Heart left ventricle (tissue), 16 donors: ENCODE results near the gene MAGEA8. TPM values are rescaled to one million over a fixed set of nuclear protein-coding genes. Genes with fewer than 3 reads are reported as not detected.
"Not testable (repeated sequence)": the region's sequence is repeated elsewhere in the genome, so short reads cannot be mapped to it uniquely, and the experiment has no call there.

Source experiments
- ATAC-seq, 4 donors: fragments of 200-7000 bp; cut with Tn5 transposase; one replicate each; pipeline ENCODE4 v1.9.1; 2020 to 2022; ENCODE audit warnings: moderate library complexity in 4 of 4, mild to moderate bottlenecking in 3 of 4, moderate number of reproducible peaks in 1 of 4
- DNase-seq, 5 donors: peaks; one replicate each; pipeline ENCODE4 v3.0.0-alpha.2; 2020
- H3K27ac ChIP-seq, 12 donors: fragments of 200-600 bp; sonication (generic) in 4 of 12; one replicate each; pipeline versions ENCODE4 v1.5.0 to v1.8.0; 2016 to 2022; ENCODE audit warnings: mild to moderate bottlenecking in 2 of 12
- H3K27me3 ChIP-seq, 9 donors: fragments of 200-600 bp; sonication (generic) in 2 of 9; one replicate each; pipeline versions ENCODE4 v1.5.1 to v1.8.0; 2016 to 2022; ENCODE audit warnings: mild to moderate bottlenecking in 3 of 9
- H3K36me3 ChIP-seq, 9 donors: fragments of 200-600 bp; sonication (generic) in 2 of 9; one replicate each; pipeline versions ENCODE4 v1.5.0 to v1.8.0; 2018 to 2022; ENCODE audit warnings: mild to moderate bottlenecking in 2 of 9
- H3K4me1 ChIP-seq, 12 donors: fragments of 200-600 bp; sonication (generic) in 4 of 12; one replicate each; pipeline versions ENCODE4 v1.5.0 to v1.8.0; 2016 to 2022; ENCODE audit warnings: mild to moderate bottlenecking in 3 of 12
- H3K4me3 ChIP-seq, 12 donors: fragments of 200-600 bp; sonication (generic) in 4 of 12; one replicate each; pipeline versions ENCODE4 v1.5.0 to v1.8.0; 2017 to 2022; ENCODE audit warnings: mild to moderate bottlenecking in 9 of 12, moderate library complexity in 4 of 12
- H3K9me3 ChIP-seq, 12 donors: fragments of 200-600 bp; sonication (generic) in 4 of 12; one replicate each; pipeline versions ENCODE4 v1.5.0 to v1.8.0; 2016 to 2022; ENCODE audit warnings: mild to moderate bottlenecking in 1 of 12
- POLR2A ChIP-seq, 2 donors: fragments of 450-650 bp; IDR thresholded peaks; one replicate each; pipeline ENCODE4 v1.6.1; 2017; ENCODE audit warnings: antibody characterized with exemption in 2 of 2, mild to moderate bottlenecking in 2 of 2, moderate library complexity in 2 of 2
- WGBS, 4 donors: extraction: QIAGEN DNeasy Blood & Tissue Kit in 2 of 4; methylation state at CpG; one replicate each; pipeline versions ENCODE4 v1.1.5 to v1.1.7; 2013 to 2018; 5-methylcytosine and 5-hydroxymethylcytosine counted together
- intact Hi-C, 10 donors: fragments of 100-400 bp; cut with DNase I; formaldehyde crosslinking; loops; one replicate each; pipeline versions ENCODE4 v1.11.1 to v1.14.2; 2022
- long read RNA-seq, 3 donors: library from polyadenylated mRNA; unstranded; transcript quantifications; one replicate each; pipeline ENCODE4 v2.0.0, GENCODE V29; 2020 to 2021
- polyA plus RNA-seq, 2 donors: library from polyadenylated mRNA; stranded (reverse); fragments of 200-250 nt; gene quantifications; one replicate each; pipeline ENCODE4 v1.2.3, GENCODE V29; 2013
- total RNA-seq, 9 donors: library from RNA; depleted of rRNA in 2 of 9; stranded (reverse); fragments of >200 nt in 2 of 9; fragmentation: NEBNext Ultra II Directional in 3 of 9; extraction: Animal tissue kit (Norgen Biotek cat#: 25700) in 3 of 9; gene quantifications; one replicate each; pipeline versions ENCODE4 v1.1.0 to v1.2.4, GENCODE V29; 2016 to 2023
- TF ChIP-seq, protein P1 (sequence below), 12 donors: fragments of 200-600 bp; sonication (generic) in 4 of 12; IDR thresholded peaks; one replicate each; pipeline versions ENCODE4 v1.5.0 to v1.8.0; 2018 to 2022; ENCODE audit warnings: antibody characterized with exemption in 12 of 12, mild to moderate bottlenecking in 5 of 12
- donor health status: ischemic (EF 13 %, LVEDD 7.1; RV severe dilation, severe dysfunction).
- donor health status: healthy with polysubstance abuse.
- donor health status: DM: no; HTN: yes; CAD: no.
- donor health status: DM: no; HTN: no; CAD: no.
- donor health status: ischemic (EF 25% LVEDD 6.9; RV normal size, moderate dysfunction).
- donor health status: ischemic (EF 25% LVEDD 5.7; RV mildly dilated, moderate dysfunction).
- donor health status: healthy.
- donor health status: DM: yes; HTN: yes; CAD: no.
- donor health status: ischemic (EF 35%, LVEDD 5.7; RV mildly dilated, moderate dysfunction).
- donor health status: nonischemic (EF 11% LVEDD 7.7; RV severe dilation, severe dysfunction).
- donor health status: DM: yes; HTN: yes; CAD: no.
- donor health status: PGD.
- donor health status: ischemic (EF 29% LVEDD 5.4; RV normal size, mild dysfunction).
- donor health status: nonischemic (EF 23%, LVEDD 6.1; RV moderate dilation, normal function).

MAGEA8 gene
- total RNA-seq (not detected), polyA plus RNA-seq (not detected)
- long read RNA-seq, donor 1: 0 reads
- long read RNA-seq, donor 2: 0 reads
- long read RNA-seq, donor 3: 0 reads

DNA sequence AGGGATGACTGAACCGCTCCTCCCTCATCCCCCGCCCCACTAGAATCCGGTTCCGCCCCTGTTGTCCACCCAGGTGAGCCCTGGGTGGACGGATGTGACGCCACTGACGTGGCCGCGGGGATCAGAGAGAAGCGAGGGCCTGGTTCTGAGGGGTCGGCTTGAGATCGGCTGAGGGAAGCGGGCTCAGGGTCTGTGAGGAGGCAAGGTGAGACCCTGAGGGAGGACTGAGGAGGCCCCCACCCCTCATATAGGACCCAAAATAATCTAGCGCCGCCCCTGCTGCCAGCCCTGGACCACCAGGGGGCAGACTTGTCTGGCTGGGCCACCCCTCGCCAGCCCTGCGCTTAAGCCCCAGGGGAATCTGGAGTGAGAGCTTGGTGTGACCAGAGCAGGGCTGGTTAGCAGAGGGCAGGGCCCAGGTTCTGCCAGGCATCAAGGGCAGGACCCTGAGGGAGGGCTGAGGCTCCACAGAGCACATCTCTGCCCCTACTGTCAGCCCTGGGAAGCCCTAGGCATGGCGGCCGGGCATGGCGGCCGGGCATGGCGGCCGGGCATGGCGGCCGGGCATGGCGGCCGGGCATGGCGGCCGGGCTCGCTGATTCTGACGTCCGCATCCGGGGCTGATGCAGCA, at the start of gene MAGEA8:
Gene MAGEA8 (plus strand): TSS at position 103 of the 631 bp plus-strand sequence. CDS start 3,090 bp downstream, outside the sequence.
- no peak within 1 kb of the TSS for H3K27ac ChIP-seq
- no peak for TF ChIP-seq POLR2A (IDR thresholded peaks at IDR 0.05)
- TF ChIP-seq, protein P1, sequence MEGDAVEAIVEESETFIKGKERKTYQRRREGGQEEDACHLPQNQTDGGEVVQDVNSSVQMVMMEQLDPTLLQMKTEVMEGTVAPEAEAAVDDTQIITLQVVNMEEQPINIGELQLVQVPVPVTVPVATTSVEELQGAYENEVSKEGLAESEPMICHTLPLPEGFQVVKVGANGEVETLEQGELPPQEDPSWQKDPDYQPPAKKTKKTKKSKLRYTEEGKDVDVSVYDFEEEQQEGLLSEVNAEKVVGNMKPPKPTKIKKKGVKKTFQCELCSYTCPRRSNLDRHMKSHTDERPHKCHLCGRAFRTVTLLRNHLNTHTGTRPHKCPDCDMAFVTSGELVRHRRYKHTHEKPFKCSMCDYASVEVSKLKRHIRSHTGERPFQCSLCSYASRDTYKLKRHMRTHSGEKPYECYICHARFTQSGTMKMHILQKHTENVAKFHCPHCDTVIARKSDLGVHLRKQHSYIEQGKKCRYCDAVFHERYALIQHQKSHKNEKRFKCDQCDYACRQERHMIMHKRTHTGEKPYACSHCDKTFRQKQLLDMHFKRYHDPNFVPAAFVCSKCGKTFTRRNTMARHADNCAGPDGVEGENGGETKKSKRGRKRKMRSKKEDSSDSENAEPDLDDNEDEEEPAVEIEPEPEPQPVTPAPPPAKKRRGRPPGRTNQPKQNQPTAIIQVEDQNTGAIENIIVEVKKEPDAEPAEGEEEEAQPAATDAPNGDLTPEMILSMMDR (IDR thresholded peaks at IDR 0.05): peak in 1 of 12 donors; percentile 21
- H3K9me3 ChIP-seq: no peaks in the 10 kb centered on the region
- H3K27me3 ChIP-seq: no peaks in the 10 kb centered on the region
- H3K4me3 ChIP-seq: no peak within 1 kb of the TSS
- no peaks in the 10 kb centered on the region for H3K4me1 ChIP-seq
- 82 to 95% (median 92%) methylated on average over 14 to 33 of the region's 33 CpGs for WGBS, 4 donors
- ATAC-seq (no peak), DNase-seq (no peak)
- no peaks in the 10 kb centered on the region for H3K36me3 ChIP-seq
- intact Hi-C loops: no loop called here

DNA sequence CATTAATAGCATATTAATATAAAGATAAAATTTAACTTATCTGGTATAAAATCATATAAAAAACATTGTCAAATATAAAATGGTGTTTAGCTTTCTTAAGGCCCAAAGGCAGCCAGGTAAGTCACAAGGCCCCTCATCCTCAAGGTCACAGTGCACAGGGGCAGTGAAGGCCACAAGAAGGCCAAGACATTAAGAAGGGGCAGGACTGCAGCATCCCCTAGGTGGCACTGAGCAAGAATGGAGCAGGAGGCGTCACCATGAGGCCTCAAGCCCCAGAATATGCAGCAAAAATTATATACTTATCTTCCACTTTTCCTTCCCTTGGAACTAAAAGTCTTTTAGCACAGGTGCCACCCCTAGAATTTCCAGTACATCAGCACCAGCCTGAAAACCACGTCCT, 49.5 kb upstream of the MAGEA8 start:
- Histone ChIP-seq H3K9me3 (no peaks in the 10 kb centered on the region), H3K4me1 (peaks cover 0 to 6% (median 0%) of the 10 kb centered on the region in 12 donors), H3K4me3 (no peak overlapping the region), H3K36me3 (no peaks in the 10 kb centered on the region), H3K27ac (no peak overlapping the region), H3K27me3 (peaks cover 0 to 23% (median 0%) of the 10 kb centered on the region in 9 donors)
- DNase-seq: no peak
- WGBS, 4 donors: 45 to 92% (median 75%) methylated on average over 2 of the region's 2 CpGs
- no peak for ATAC-seq
- TF ChIP-seq POLR2A (IDR thresholded peaks at IDR 0.05): no peak
- TF ChIP-seq, protein P1 (IDR thresholded peaks at IDR 0.05): no peak
- intact Hi-C loops: no loop called here

GRCh38 chrX:149836728-149837127, 44.3 kb upstream of the MAGEA8 start:
- intact Hi-C loops, H3K27me3 ChIP-seq, H3K4me1 ChIP-seq, ATAC-seq, H3K9me3 ChIP-seq, H3K27ac ChIP-seq, H3K36me3 ChIP-seq, DNase-seq, H3K4me3 ChIP-seq: not testable (repeated sequence)
- WGBS, 4 donors: 59 to 70% (median 62%) methylated on average over 5 of the region's 5 CpGs

DNA sequence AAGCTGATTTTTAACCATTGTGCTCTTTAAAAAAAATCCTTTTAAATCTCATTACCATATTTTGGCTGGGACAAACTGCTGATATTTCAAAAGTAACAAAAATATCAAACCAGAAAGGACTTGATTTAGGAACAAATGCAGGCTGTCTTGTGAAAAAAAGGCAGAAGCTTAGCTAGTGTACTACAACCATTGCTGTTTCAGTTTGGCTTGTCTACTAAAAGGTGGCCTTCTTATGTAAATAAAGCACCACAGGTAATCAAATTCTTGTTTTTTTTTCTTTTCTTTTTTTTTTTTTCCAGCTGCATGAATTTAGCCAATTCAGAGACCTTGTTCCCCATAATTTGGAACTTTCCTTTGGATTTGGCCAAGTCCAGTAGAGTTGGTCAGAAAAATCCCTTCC, 43.8 kb upstream of the MAGEA8 start:
- Histone ChIP-seq H3K9me3 (no peaks in the 10 kb centered on the region), H3K36me3 (no peaks in the 10 kb centered on the region), H3K27me3 (peaks cover 0 to 7% (median 0%) of the 10 kb centered on the region in 9 donors), H3K27ac (no peak overlapping the region), H3K4me1 (no peaks in the 10 kb centered on the region), H3K4me3 (no peak overlapping the region)
- DNase-seq: no peak
- intact Hi-C loops: no loop called here
- no peak for ATAC-seq
- TF ChIP-seq, protein P1 (IDR thresholded peaks at IDR 0.05): no peak
- no peak for TF ChIP-seq POLR2A (IDR thresholded peaks at IDR 0.05)

DNA sequence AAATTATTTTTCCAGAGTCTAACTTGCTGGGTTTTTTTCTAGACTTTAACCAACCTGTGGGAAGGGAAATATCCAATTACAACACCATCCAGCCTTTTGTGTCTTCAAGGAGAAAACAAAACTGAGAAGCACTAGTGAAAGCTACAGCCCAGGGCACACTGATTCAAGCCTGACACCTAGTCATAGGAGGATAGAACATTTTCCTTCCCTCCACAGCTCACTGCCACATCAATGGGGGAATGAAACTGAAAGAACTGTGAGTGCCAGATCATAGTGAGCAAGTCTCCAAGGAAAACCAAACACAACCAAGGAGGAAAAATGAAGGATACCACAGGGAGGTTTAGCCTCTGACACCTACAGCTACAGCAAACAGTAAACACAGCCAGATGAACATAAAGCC, 43.3 kb upstream of the MAGEA8 start:
- no peak overlapping the region for H3K4me3 ChIP-seq
- no peak for TF ChIP-seq POLR2A (IDR thresholded peaks at IDR 0.05)
- no peaks in the 10 kb centered on the region for H3K9me3 ChIP-seq
- ATAC-seq: no peak
- H3K4me1 ChIP-seq: no peaks in the 10 kb centered on the region
- no peak for DNase-seq
- intact Hi-C loops: no loop called here
- no peak overlapping the region for H3K27ac ChIP-seq
- peaks cover 0 to 6% (median 0%) of the 10 kb centered on the region in 9 donors for H3K27me3 ChIP-seq
- no peaks in the 10 kb centered on the region for H3K36me3 ChIP-seq
